K562 (cell line): ENCODE data around the gene WDR86.

Experiments
- ARID1B ChIP-seq: fragments of 450-650 bp; IDR thresholded peaks from 2 replicates; pipeline ENCODE4 v1.6.1; 2016; ENCODE audit warnings: antibody characterized with exemption, mild to moderate bottlenecking, inconsistent platforms
- EZH2 ChIP-seq: IDR thresholded peaks from 2 replicates; pipeline ENCODE4 v1.6.1; 2012; ENCODE audit warnings: low read depth, mild to moderate bottlenecking, inconsistent platforms, low read length, borderline replicate concordance
- SMAD3 ChIP-seq: fragments of 450-650 bp; formaldehyde crosslinking; conservative IDR thresholded peaks from 2 replicates; pipeline ENCODE4 v1.4.0; 2020; ENCODE audit warnings: mild to moderate bottlenecking
- TF ChIP-seq, protein P1 (sequence below), 3 experiments: IDR thresholded peaks in 2 of 3; conservative IDR thresholded peaks in 1 of 3; 2 replicates each; pipeline ENCODE4 v1.5.1; 2011 to 2012; ENCODE audit warnings: low read length in 3 of 3, mild to moderate bottlenecking in 3 of 3, control low read depth in 2 of 3, improper control_type of control experiment in 1 of 3, inconsistent platforms in 1 of 3, low read depth in 1 of 3, mixed read lengths in 1 of 3, moderate library complexity in 1 of 3; ENCODE audit not compliant: insufficient read depth in 2 of 3
- TF ChIP-seq, protein P2 (sequence below): fragments of 250-450 bp; sonication (Bioruptor Pico); IDR thresholded peaks from 2 replicates; pipeline ENCODE4 v1.5.1; 2021; ENCODE audit warnings: mild to moderate bottlenecking

GRCh38 chr7:151368136-151368571 is 41.7 kb downstream of the WDR86 start:
- TF ChIP-seq SMAD3 (no peak), ARID1B (no peak), EZH2 (no peak)
- TF ChIP-seq, protein P1, sequence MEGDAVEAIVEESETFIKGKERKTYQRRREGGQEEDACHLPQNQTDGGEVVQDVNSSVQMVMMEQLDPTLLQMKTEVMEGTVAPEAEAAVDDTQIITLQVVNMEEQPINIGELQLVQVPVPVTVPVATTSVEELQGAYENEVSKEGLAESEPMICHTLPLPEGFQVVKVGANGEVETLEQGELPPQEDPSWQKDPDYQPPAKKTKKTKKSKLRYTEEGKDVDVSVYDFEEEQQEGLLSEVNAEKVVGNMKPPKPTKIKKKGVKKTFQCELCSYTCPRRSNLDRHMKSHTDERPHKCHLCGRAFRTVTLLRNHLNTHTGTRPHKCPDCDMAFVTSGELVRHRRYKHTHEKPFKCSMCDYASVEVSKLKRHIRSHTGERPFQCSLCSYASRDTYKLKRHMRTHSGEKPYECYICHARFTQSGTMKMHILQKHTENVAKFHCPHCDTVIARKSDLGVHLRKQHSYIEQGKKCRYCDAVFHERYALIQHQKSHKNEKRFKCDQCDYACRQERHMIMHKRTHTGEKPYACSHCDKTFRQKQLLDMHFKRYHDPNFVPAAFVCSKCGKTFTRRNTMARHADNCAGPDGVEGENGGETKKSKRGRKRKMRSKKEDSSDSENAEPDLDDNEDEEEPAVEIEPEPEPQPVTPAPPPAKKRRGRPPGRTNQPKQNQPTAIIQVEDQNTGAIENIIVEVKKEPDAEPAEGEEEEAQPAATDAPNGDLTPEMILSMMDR (IDR thresholded peaks at IDR 0.05 in 2 of 3, conservative IDR thresholded peaks at IDR 0.05 in 1 of 3; ENCODE audit: insufficient read depth in 2 of 3, low read depth in 1 of 3, low read length in 3 of 3), result peak; percentile 96 to 99 (median 98)
- TF ChIP-seq, protein P2, sequence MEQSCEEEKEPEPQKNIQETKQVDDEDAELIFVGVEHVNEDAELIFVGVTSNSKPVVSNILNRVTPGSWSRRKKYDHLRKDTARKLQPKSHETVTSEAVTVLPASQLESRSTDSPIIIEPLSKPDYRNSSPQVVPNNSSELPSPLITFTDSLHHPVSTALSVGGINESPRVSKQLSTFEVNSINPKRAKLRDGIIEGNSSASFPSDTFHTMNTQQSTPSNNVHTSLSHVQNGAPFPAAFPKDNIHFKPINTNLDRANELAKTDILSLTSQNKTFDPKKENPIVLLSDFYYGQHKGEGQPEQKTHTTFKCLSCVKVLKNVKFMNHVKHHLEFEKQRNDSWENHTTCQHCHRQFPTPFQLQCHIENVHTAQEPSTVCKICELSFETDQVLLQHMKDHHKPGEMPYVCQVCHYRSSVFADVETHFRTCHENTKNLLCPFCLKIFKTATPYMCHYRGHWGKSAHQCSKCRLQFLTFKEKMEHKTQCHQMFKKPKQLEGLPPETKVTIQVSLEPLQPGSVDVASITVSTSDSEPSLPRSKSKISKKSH (CRISPR knock-in tag), result no peak
